DND-41 (cell line): ENCODE results near the gene STK32C.
A peak's percentile ranks its signal among the peaks of the same experiment; 100 is the strongest.

Experiments
- ATAC-seq: fragments of 200-7000 bp; cut with Tn5 transposase; 3 replicates; pipeline ENCODE4 v1.9.1; 2021; ENCODE audit warnings: low read depth; ENCODE audit not compliant: insufficient read depth
- DNase-seq: peaks from one replicate; pipeline ENCODE4 v3.0.0-alpha.2; 2020
- H2AFZ ChIP-seq: 2 replicates; pipeline ENCODE4 v1.6.0; 2012; ENCODE audit warnings: low read depth, low read length
- H3K27ac ChIP-seq: 2 replicates; pipeline ENCODE4 v1.5.1; 2012; ENCODE audit warnings: low read length, inconsistent platforms
- H3K27me3 ChIP-seq: fragments of 200-600 bp; sonication (generic); 2 replicates; pipeline ENCODE4 v1.6.0; 2012; ENCODE audit warnings: low read length, mild to moderate bottlenecking, inconsistent platforms; ENCODE audit not compliant: insufficient read depth, poor library complexity
- H3K36me3 ChIP-seq: 2 replicates; pipeline ENCODE4 v1.5.1; 2012; ENCODE audit warnings: low read length, inconsistent platforms; ENCODE audit not compliant: insufficient read depth
- H3K4me1 ChIP-seq: 2 replicates; pipeline ENCODE4 v1.5.1; 2012; ENCODE audit warnings: mild to moderate bottlenecking, low read length; ENCODE audit not compliant: insufficient read depth
- H3K4me2 ChIP-seq: 2 replicates; pipeline ENCODE4 v1.6.0; 2012; ENCODE audit warnings: mild to moderate bottlenecking, moderate library complexity, low read length, inconsistent platforms; ENCODE audit not compliant: insufficient read depth
- H3K4me3 ChIP-seq, 2 experiments: fragments of 200-600 bp in 1 of 2; shearing (Covaris generic) in 1 of 2; 2 replicates each; pipeline ENCODE4 v1.5.1; 2012 to 2016; ENCODE audit warnings: inconsistent platforms in 2 of 2, low read length in 2 of 2, mild to moderate bottlenecking in 2 of 2, low read depth in 1 of 2, moderate library complexity in 1 of 2
- H3K79me2 ChIP-seq: 2 replicates; pipeline ENCODE4 v1.6.0; 2012; ENCODE audit warnings: low read length, inconsistent platforms; ENCODE audit not compliant: insufficient read depth
- H3K9ac ChIP-seq: 2 replicates; pipeline ENCODE4 v1.6.0; 2012; ENCODE audit warnings: low read depth, mild to moderate bottlenecking, inconsistent platforms, low read length, moderate library complexity
- H3K9me3 ChIP-seq: 2 replicates; pipeline ENCODE4 v1.5.1; 2012; ENCODE audit warnings: low read length, moderate library complexity, mild to moderate bottlenecking, inconsistent platforms; ENCODE audit not compliant: insufficient read depth, severe bottlenecking
- H4K20me1 ChIP-seq: 2 replicates; pipeline ENCODE4 v1.6.0; 2012; ENCODE audit warnings: low read length; ENCODE audit not compliant: insufficient read depth
- CTCF ChIP-seq: IDR thresholded peaks from 2 replicates; pipeline ENCODE4 v1.5.1; 2012; ENCODE audit warnings: borderline replicate concordance, low read length, moderate library complexity, mild to moderate bottlenecking; ENCODE audit not compliant: poor library complexity, severe bottlenecking; ENCODE audit errors: extremely low read depth
- EZH2 ChIP-seq: IDR thresholded peaks from 3 replicates; pipeline ENCODE4 v1.6.1; 2012; ENCODE audit warnings: borderline replicate concordance, low read depth, mild to moderate bottlenecking, moderate library complexity, low read length, inconsistent platforms; ENCODE audit not compliant: severe bottlenecking

STK32C gene

GRCh38 chr10:132194726-132195125 is 113.0 kb downstream of the STK32C start:
- ATAC-seq (0 out of 3 replicates have a peak, but pooled peaks have one; percentile 12), DNase-seq (no peak)
- Histone ChIP-seq H3K36me3 (no peaks in the 10 kb centered on the region), H4K20me1 (peaks cover 13% of the 10 kb centered on the region), H3K27ac (no peak overlapping the region), H3K9ac (no peak overlapping the region), H3K27me3 (no peaks in the 10 kb centered on the region), H3K4me3 (no peak overlapping the region), H3K79me2 (no peaks in the 10 kb centered on the region), H3K4me2 (no peak overlapping the region), H2AFZ (no peak overlapping the region), H3K9me3 (no peaks in the 10 kb centered on the region), H3K4me1 (no peaks in the 10 kb centered on the region)
- no peak for TF ChIP-seq CTCF

GRCh38 chr10:132193907-132194552 is 113.7 kb downstream of the STK32C start:
- DNase-seq = peak; percentile 66
- Histone ChIP-seq H3K4me1 (no peaks in the 10 kb centered on the region), H2AFZ (no peak overlapping the region), H3K36me3 (no peaks in the 10 kb centered on the region), H3K9ac (no peak overlapping the region), H3K4me2 (no peak overlapping the region), H3K79me2 (no peaks in the 10 kb centered on the region), H4K20me1 (peaks cover 13% of the 10 kb centered on the region), H3K27ac (no peak overlapping the region), H3K27me3 (no peaks in the 10 kb centered on the region), H3K9me3 (no peaks in the 10 kb centered on the region), H3K4me3 (no peak overlapping the region)
- TF ChIP-seq EZH2 (no peak), CTCF (no peak)
- ATAC-seq = peak; percentile 93

GRCh38 chr10:132192991-132193665 is 114.6 kb downstream of the STK32C start:
- H4K20me1 ChIP-seq = peaks cover 13% of the 10 kb centered on the region
- H3K4me3 ChIP-seq = no peak overlapping the region
- TF ChIP-seq EZH2 = no peak
- no peak for TF ChIP-seq CTCF
- H3K9ac ChIP-seq = no peak overlapping the region
- no peak for DNase-seq
- no peak overlapping the region for H3K4me2 ChIP-seq
- no peak overlapping the region for H3K27ac ChIP-seq
- no peak overlapping the region for H2AFZ ChIP-seq
- no peaks in the 10 kb centered on the region for H3K9me3 ChIP-seq
- no peaks in the 10 kb centered on the region for H3K4me1 ChIP-seq
- no peaks in the 10 kb centered on the region for H3K79me2 ChIP-seq
- H3K36me3 ChIP-seq = no peaks in the 10 kb centered on the region
- no peaks in the 10 kb centered on the region for H3K27me3 ChIP-seq
- ATAC-seq = no peak
